Endothelial cell of umbilical vein (primary cell): Measurements from ENCODE around the gene ATF7IP.

Source experiments
- CTCF ChIP-seq, 2 donors: IDR thresholded peaks; 1 replicate in 1 of 2; 2 replicates in 1 of 2; pipeline ENCODE4 v1.5.1; 2011; ENCODE audit warnings: low read length in 2 of 2, mild to moderate bottlenecking in 2 of 2, moderate library complexity in 2 of 2, control low read depth in 1 of 2, inconsistent platforms in 1 of 2, low read depth in 1 of 2; ENCODE audit not compliant: insufficient read depth in 1 of 2; ENCODE audit errors: extremely low read depth in 1 of 2
- EZH2 ChIP-seq: IDR thresholded peaks from 2 replicates; pipeline ENCODE4 v1.6.1; 2012; ENCODE audit warnings: borderline replicate concordance, low read depth, mild to moderate bottlenecking, moderate library complexity, low read length, inconsistent platforms; ENCODE audit not compliant: severe bottlenecking
- POLR2AphosphoS5 ChIP-seq: IDR thresholded peaks from 2 replicates; pipeline ENCODE4 v1.6.1; 2012; ENCODE audit warnings: low read depth, mild to moderate bottlenecking, control low read depth, low read length, moderate library complexity; ENCODE audit not compliant: insufficient read depth

- TF ChIP-seq POLR2AphosphoS5 (no peak), CTCF (IDR thresholded peaks at IDR 0.05; ENCODE audit: extremely low read depth in 1 of 2, insufficient read depth in 1 of 2, low read depth in 1 of 2, low read length in 2 of 2) (peak in 1 of 2 donors; percentile 8), EZH2 (no peak)
These were observed 51.2 kb downstream of the ATF7IP start for GRCh38 chr12:14416658-14417057.
